Spleen (tissue), 7 donors: ENCODE results near the gene CLCF1.

Source experiments
- CTCF ChIP-seq, 11 experiments: fragments of 200-600 bp in 7 of 11; fragments of 450-650 bp in 4 of 11; sonication (generic) in 4 of 11; IDR thresholded peaks in 8 of 11; conservative IDR thresholded peaks in 3 of 11; 1 replicate in 7 of 11; 2 replicates in 4 of 11; pipeline versions ENCODE4 v1.4.0 to v1.8.0; 2016 to 2021; ENCODE audit warnings: antibody characterized with exemption in 11 of 11, inconsistent platforms in 4 of 11, mild to moderate bottlenecking in 1 of 11
- POLR2A ChIP-seq, 3 donors: fragments of 450-650 bp; IDR thresholded peaks; one replicate each; pipeline ENCODE4 v1.5.1; 2017; ENCODE audit warnings: antibody characterized with exemption in 3 of 3, mild to moderate bottlenecking in 1 of 3
- donor health status: DM: no; HTN: no; CAD: no; lungs with moderate emphysema.
- donor health status: DM: no; HTN: no; CAD: no.
- donor health status: DM: no; HTN: no; CAD: no.

- TF ChIP-seq CTCF (IDR thresholded peaks at IDR 0.05 in 8 of 11, conservative IDR thresholded peaks at IDR 0.05 in 3 of 11): no peak
- TF ChIP-seq POLR2A (IDR thresholded peaks at IDR 0.05): no peak
These were observed 40.0 kb upstream of the CLCF1 start for GRCh38 chr11:67413266-67413849.
